Endothelial cell of hepatic sinusoid (primary cell): Measurements from ENCODE around the gene NMNAT2.

Source experiments
- in situ Hi-C: cut with HindIII; loops from 2 replicates; pipeline ENCODE4 v1.10.0; 2017; ENCODE audit warnings: low sequenced_read_pairs

Gene NMNAT2

DNA sequence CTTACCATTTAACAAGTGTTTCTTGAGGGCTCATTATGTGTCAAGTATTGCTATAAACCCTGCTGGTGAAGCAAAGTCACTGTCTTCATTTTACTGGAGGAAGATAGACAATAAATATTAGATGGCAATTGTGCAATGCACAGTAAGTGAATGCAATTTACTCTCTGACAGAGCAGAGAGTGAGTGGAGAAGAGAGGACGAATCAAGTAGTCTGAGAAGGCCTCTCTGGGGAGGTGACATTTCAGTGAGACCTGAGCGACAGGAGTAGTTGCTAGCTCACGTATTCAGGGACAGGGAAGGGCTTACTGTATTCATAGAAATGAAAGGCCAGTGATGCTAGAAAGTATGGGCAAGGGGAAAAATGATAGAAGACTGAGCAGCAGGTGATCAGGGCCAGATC is 1.2 kb upstream of the NMNAT2 start:
- in situ Hi-C loops = no loop called here

DNA sequence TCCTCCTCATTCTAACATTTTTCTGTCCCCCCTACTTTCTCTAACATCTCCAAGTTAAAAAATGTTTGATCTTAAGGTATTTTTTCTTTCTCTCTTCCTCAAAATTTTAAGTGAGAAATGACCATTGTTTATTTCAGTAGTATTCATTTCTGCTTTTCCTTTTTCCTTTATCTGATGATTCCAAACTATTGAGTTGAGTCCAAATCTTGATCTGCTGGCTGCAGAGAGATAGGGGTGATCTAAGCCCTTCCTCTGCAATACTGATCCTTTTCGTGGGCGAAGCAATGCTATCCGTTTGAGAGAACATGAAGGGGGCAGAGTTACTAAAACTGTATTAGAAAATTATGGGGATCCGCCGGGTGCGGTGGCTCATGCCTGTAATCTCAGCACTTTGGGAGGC is 516 bp upstream of the NMNAT2 start:
- in situ Hi-C loops = no loop called here

DNA sequence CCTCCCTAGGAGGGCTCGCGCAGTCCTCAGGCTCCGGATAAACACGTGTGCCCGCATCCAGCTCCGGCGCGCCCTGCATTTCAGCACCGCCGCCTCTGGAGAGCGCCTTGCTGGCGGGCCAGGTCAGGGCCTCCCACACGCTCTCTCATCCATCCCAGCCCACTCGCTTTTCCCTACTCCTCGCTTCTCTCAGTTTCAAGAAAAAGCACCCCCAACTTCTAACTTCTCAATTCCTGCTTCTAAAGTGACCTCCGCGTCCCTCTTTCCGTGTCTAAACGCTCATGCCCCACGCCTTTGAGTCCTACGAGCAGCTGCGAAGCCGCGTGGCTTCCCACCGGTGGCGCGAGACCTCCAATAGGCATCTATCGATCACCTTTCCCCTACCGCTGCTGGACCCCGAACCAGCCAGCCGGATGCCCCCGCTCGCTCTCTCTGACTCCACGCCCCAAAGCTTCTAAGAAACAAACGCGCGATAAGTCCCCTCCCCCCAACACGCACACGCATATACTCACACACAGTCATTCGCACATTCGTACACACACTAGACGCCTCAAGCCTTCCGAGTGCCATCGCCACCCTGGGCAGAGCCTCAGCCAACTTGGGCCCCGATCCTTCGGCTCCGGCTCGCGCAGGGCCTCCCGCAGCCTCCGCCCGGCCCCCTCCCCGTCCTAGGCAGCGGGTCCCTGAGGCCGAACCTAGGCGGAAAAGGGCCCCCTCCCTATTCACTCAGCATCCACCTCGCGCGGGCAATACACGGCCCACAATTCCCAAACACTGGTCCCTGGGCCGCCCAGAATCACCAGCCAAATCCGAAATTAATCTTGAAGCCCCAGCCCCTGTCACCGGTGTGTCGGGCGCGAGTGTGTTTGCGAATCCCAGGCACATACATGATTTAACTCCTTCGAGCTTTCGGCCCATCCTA is 1.1 kb downstream of the NMNAT2 start:
- in situ Hi-C loops = no loop called here

DNA sequence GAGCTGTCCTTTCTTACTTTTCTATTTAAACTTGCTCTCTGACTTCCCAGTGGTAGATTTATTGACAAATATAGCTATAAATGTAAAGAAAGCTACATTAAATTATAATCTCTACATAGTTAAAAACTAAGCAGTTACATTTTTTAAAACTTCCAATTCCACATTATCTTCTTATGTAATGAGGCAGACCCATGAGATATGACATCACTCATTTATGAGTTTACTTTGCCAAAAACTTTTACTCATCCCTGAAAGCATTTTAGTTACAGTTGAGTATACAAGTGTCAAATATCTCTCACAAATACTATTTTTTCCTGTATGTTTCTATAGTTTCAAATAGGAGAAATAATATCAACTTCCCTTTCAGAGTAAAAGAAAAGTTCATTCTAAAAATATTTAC is 3.8 kb downstream of the NMNAT2 start:
- in situ Hi-C loops = loop anchor here (5.0 kb wide), 1 partner anchor 87 kb away; no protein-coding TSS in a partner anchor

DNA sequence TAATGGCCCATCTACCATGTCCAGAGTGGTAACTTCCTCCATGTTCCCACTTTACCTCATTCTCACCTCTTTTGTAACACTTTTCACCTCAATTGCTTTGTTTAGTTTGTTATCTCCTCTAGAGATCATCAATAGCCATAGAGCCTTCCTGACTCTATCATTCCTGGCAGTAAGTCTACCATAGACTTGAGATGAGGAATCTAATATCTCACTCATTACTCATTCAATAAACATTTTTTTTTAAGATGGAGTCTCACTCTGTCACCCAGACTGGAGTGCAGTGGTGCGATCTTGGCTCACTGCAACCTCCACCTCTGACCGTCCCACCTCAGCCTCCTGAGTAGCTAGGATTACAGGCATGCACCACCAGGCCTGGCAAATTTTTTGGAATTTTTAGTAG is 7.1 kb downstream of the NMNAT2 start:
- in situ Hi-C loops = loop anchor here (5.0 kb wide), 1 partner anchor 84 kb away; no protein-coding TSS in a partner anchor

DNA sequence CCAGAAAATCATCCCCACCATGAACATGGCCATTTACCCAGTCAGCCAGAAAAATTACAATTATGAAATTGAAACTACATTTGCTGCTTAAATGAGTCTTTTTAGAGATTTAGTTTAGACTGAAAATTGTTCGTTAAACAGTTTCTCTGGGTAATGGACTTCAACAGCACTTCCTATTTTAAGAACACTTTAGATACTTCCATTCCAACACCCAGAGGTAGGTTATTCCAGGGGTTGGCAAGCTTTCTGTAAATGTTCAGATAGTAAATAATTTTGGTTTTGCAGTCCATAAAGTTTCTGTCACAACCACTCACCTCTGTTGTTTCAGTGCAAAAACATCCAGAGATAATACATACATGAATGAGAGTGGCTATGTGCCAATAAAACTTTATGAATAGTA is 10.2 kb downstream of the NMNAT2 start:
- in situ Hi-C loops = loop anchor here (5.0 to 10.0 kb wide), 2 partner anchors 36 to 53 kb away; no protein-coding TSS in a partner anchor

DNA sequence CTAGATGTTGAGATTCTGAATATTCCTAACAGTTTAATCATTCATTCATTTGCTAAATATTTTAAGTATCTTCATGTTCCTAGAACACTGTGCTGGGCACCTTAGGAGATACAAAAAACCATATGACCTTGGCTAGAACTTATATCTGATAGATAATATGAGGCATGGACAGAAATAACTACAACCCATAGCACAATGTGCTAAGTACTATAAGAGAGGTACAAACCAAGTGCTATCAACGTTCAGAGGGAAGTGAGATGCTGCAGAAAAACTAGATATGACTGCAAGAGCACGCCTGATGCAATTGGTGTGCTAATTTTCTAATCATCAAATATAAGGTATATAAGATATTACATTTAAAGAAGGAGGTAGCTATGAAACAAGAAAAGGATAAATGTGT is 10.7 kb downstream of the NMNAT2 start:
- in situ Hi-C loops = loop anchor here (5.0 to 10.0 kb wide), 2 partner anchors 35 to 53 kb away; no protein-coding TSS in a partner anchor

DNA sequence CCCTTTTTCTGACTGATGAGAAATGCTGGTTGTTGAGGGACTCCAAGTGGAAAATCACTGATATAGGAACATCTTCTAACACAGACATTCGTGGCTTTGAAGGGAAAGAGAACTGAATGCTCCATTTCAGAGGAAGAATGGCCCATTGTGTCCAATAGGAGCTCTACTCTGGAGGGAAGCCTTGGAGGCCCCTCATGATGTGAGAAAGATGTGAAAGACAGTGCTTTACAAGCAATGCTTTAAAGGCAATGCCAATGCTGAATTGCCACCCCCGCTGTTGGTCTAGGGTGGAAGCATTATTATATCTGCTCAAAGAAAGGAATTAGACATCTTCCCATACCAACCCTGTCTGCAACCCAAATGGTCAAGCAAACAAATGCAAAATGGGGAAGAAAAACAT is 13.7 kb downstream of the NMNAT2 start:
- in situ Hi-C loops = loop anchor here (10.0 kb wide), 1 partner anchor 50 kb away; no protein-coding TSS in a partner anchor

DNA sequence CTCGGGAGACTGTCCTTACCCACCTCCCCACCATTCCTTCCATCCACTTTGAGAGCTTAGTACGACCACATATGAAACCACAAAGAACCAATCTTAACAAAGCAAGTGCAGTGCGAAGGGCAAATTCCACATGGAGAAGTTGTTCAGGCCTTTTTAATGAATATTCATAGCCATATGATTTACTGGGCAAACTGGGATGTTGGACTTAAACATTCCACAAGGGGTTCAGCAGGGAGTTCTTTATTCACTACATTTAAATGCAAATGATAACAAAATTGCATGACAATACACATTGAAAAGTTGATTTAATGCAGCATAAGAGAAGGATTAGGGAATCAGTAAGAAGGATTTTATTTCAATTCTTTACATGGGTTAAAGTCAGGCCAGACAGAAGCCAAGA is 14.7 kb downstream of the NMNAT2 start:
- in situ Hi-C loops = loop anchor here (10.0 kb wide), 1 partner anchor 49 kb away; no protein-coding TSS in a partner anchor

DNA sequence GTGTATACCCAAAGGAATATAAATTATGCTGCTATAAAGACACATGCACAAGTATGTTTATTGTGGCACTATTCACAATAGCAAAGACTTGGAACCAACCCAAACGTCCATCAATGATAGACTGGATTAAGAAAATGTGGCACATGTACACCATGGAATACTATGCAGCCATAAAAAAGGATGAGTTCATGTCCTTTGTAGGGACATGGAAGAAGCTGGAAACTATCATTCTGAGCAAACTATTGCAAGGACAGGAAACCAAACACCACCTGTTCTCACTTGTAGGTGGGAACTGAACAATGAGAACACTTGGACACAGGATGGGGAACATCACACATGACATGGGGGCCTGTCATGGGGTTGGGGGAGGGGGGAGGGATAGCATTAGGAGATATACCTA is 16.6 kb downstream of the NMNAT2 start:
- in situ Hi-C loops = loop anchor here (10.0 kb wide), 1 partner anchor 47 kb away; no protein-coding TSS in a partner anchor

DNA sequence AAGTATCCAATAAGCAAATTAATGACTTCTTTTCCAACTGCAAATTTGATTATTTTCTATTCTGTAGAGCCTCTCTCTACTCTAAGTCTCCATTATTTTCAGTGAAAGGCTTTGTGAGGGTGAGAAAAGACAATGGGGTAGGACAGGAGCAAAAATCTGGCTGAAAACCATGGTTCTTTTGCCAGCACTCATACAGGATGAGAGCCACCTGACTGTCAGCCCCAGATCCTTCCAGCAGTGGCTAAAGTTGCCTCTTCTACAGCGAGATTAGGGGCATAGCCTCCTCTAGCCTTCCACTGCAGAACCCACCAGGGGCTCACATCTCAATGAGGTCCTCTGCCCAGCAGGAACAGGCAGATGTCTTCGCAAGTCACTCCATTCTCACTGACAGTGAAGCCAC is 23.7 kb downstream of the NMNAT2 start:
- in situ Hi-C loops = no loop called here

DNA sequence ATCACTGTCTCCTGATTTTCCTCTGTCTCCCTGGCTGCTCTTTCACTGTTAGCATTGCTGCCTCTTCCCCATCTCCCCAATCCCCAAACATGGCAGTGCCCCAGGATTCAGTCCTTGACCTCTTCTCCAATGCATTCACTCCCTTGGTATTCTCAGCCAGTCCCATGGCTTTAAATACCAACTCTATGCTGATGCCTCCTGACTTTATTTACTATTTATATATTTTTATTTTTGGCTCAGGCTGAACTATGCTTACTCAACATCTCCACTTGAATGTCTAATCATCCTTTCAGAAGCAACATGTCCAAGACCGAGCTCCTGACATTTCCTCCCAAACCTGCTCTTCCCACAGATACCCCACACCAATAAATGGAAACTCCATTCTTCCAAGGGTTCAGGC is 26.3 kb downstream of the NMNAT2 start:
- in situ Hi-C loops = no loop called here

DNA sequence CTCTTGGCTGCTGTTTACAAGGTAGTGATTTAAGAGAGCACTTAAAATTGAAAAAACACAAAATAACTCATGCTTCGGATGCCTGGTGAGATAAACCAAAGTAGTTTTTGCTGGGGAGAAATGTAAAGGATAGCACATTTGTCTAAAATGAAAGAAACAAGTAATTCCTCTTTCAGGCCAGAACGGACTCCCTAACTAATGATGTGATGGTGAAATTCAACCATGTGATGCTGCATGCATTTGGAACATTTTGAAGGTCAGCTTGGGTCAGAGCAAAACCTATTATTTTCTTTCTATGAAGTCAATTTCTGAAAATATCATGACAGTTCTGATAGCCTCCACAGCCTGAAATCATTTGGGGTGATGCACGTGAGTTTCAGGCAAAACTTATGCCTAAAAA is 27.6 kb downstream of the NMNAT2 start:
- in situ Hi-C loops = no loop called here

DNA sequence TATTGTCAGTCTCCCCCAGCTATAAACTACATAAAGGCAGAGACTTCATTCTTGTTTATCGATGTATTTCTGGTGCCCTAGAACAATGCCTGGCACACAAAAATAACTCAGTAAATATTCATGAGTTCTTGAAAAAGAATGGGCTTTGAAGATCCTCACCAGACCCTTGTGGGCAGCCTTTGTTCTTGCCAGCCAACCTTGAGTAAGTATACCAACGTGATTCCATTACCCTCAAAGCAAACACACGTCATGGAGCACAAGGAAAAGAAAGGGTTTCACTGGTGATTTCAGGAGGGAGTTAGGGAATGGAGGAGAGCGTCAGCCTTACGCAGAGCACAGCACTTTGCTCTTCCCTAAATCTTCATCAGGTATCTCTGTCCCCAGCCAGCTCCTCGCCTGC is 29.4 kb downstream of the NMNAT2 start:
- in situ Hi-C loops = no loop called here

DNA sequence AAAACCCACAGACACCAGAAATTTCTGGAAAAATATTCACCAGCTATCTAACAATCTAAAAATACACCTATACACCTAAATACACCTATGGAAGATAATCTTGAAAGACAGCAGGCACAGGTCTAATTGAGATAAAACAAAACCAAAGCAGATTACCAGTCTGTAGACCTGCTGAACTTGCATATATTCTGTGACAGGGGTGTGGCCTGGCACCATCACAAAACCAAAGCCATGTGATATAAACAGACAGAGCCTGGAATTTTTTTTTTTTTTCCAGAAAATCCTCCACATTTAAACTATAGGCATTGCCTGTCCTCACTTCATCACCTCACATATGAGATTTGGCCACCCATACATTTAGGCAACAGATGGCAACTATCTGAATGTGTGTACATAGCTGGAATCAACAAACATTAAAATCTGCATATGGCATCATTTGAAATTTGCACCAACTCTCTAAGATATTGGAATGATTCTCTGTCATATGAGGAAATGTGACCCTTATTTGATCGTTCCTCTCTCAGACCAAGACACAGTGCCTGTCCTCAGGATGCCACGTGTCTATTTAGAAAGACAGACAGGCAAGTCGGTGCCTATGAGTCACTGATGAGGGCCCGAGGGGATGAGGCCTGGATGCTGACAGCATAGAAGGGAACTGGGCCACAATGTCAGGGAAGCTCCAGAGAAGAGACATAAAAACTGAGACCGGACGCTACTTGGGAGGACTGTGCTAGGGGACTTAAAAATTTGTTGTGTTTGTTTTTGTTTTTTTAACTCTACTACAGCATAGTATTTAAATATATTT is 32.6 kb downstream of the NMNAT2 start:
- in situ Hi-C loops = no loop called here

DNA sequence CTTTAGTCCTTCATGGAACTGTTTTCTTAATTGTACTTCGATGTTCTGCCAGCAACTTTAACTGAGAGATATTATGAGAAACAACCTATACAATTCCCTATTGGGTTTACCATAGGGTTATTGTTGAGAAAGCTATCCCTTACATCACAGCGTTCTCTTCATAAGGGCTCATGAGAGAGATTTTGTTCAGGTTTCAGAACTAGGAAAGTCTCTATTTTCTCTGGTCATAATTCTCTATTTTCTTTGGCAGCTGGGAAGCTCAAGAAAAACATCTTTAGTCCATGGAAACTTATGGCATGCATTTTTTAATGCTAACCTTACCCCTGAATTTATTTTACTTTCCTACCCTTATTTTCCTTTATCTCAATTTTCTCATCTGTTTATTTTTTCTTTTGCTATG is 38.2 kb downstream of the NMNAT2 start:
- in situ Hi-C loops = no loop called here

DNA sequence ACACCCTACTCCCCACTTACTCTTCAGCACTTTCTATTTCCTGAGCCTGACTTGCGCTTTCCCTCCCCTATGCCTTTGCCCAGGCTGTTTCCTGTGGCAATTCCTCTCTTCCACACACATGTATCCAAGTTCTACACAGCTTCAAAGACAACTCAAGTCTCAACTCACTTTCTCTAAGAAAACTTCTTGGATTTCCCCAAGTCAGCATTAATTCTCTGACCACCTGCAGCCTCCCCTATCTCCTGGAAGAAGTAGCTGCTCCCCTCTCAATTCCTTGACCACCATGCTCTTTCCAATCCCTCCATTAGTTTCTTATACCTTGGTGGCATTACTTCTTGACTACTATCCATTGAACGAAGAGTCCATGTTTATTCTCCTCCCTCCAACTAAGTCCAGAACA is 42.8 kb downstream of the NMNAT2 start:
- in situ Hi-C loops = no loop called here

DNA sequence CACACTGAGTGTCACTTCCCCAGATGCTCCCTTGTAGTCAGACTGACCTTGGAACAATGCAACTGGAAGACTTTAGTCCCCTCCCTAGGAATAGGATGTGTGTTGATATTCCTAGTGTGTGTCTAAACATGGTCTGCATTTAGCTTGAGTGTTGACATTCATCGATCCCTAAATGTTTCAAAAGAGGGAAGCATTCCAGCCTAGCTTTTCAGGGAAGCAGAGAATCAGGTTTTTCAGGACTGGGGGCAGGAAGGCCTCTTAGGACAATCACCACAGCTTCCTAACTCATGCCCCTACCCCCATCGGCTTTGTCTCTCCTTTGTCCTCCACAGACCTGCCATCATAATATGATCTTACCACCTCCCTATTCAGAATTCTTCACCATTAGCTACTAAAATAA is 43.4 kb downstream of the NMNAT2 start:
- in situ Hi-C loops = loop anchor here (5.0 kb wide), 1 partner anchor 32 kb away; no protein-coding TSS in a partner anchor

DNA sequence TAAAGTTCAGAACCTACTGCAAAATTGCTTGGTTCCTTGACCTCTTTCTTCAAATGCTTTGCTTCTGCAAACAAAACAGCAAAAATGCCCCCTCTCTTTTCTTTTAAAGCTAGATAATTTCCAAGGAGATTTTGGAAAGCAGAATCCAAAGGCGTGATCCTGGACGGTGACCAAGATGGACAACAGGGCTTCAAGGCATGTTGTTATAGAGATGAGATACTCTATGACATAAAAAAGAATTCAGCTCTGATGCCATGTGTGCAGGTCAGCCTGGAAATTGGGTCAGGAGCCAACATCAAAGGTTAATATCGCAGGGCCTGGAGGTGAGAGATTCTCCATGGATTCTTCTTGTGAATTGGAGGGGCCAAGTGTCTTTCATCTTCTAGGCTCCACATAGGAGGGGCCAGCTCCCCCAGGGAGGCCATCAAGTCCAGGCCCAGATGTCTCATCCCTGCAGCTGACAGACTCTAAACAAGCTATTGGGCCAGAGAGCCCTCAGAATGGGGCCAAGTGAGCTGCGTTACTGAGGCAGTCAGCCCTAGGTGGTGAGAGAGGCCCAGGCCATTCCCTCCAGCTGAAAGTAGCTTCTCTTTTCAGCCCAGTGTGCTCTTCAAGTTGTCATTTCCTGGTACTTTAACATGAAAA is 45.5 kb downstream of the NMNAT2 start:
- in situ Hi-C loops = loop anchor here (5.0 kb wide), 1 partner anchor 35 kb away; no protein-coding TSS in a partner anchor

DNA sequence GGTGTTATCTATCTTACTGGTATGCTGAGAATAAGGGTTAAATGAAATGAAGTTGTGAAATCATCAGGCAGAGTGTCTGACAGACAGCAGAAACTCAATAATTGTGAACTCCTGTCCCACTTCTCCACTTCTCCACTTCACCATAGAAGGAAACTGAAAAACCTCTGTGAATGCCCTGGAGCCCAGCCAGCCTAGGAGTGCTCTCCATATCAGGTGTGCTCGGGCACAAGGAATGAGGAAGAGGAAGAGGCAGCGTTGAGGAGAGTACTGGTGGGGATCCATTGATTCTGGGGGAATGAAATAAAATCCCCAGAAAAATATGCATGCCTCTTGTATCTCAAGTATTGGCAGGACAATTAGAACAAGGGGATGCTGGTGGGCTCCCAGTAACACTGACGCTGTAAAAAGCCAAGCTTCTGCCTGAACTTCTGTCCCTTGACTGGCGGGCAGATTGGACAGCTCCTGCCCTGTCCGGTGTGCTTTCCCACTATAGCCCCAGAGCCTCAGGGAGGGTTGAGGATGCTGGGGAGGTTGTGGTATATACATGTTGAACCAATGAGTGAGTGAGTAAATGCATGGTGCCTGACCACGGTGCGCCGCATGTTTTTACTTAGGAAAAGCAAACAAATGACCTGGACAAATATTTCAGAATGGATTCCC is 47.7 kb downstream of the NMNAT2 start:
- in situ Hi-C loops = loop anchor here (5.0 kb wide), 1 partner anchor 37 kb away; no protein-coding TSS in a partner anchor
